Measurements from ENCODE around the gene HOXB13. TPM values are rescaled to one million over a fixed set of nuclear protein-coding genes. Genes with fewer than 3 reads are reported as not detected.

HOXB13 gene
- total and polyA plus RNA-seq, 2 donors (not counting 3 experiments of a cell fraction or from before 2014, with no cell fraction given): not detected

GRCh38 chr17:48746916-48747444, 18.4 kb upstream of the HOXB13 start:
- no peak overlapping the region for H3K9ac ChIP-seq (replicated peaks; ENCODE audit: extremely low read depth, insufficient read depth, low read length)
- no peak overlapping the region for H3K4me2 ChIP-seq (ENCODE audit: insufficient read depth, low read length)
- intact Hi-C loops (cut with micrococcal nuclease) (no loop called here), dilution Hi-C loops (cut with MboI; ENCODE audit: extremely low pct_ligation_motif_present, low sequenced_read_pairs) (no loop called here)
- H3K9me1 ChIP-seq (replicated peaks; ENCODE audit: control insufficient read depth, extremely low read depth, insufficient read depth, low read length): no peaks in the 10 kb centered on the region
- no peaks in the 10 kb centered on the region for H3K9me3 ChIP-seq (replicated peaks; ENCODE audit: control insufficient read depth, insufficient read depth, low read length)
- ChIA-PET CTCF (interaction anchor here (1.2 to 1.5 kb wide), 2 partner anchors 44 to 111 kb away, joined by 3 to 5 read pairs; no protein-coding TSS in a partner anchor), POLR2A (no interaction called here)
- no peaks in the 10 kb centered on the region for H3K36me3 ChIP-seq (ENCODE audit: control insufficient read depth in 2 of 2, extremely low read depth in 1 of 2, insufficient read depth in 2 of 2, low read length in 2 of 2)
- no peak overlapping the region for H2AFZ ChIP-seq (ENCODE audit: low read depth, low read length)
- no peaks in the 10 kb centered on the region for H4K20me1 ChIP-seq (replicated peaks; ENCODE audit: control insufficient read depth, extremely low read depth, insufficient read depth, low read length)
- H3K79me2 ChIP-seq (ENCODE audit: control insufficient read depth, insufficient read depth, low read length): no peaks in the 10 kb centered on the region
- H3K4me1 ChIP-seq (ENCODE audit: control insufficient read depth, extremely low read depth, insufficient read depth, low read length): peaks cover 3% of the 10 kb centered on the region
- TF ChIP-seq POLR2AphosphoS5 (IDR thresholded peaks at IDR 0.05; ENCODE audit: insufficient read depth, low read depth, low read length) (no peak), MYC (IDR thresholded peaks at IDR 0.05; ENCODE audit: low read depth, low read length) (no peak), EZH2 (IDR thresholded peaks at IDR 0.05; ENCODE audit: borderline replicate concordance, low read depth, low read length, severe bottlenecking) (no peak), POLR2A (IDR thresholded peaks at IDR 0.05; ENCODE audit: low read depth, low read length) (no peak), GATA2 (IDR thresholded peaks at IDR 0.05; ENCODE audit: insufficient read depth, insufficient read length, low read depth, low read length) (no peak), CTCF (IDR thresholded peaks at IDR 0.05; ENCODE audit: extremely low read depth in 1 of 2, insufficient read depth in 1 of 2, low read depth in 1 of 2, low read length in 2 of 2) (no peak)
- TF ChIP-seq, protein P1, sequence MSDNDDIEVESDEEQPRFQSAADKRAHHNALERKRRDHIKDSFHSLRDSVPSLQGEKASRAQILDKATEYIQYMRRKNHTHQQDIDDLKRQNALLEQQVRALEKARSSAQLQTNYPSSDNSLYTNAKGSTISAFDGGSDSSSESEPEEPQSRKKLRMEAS (IDR thresholded peaks at IDR 0.05; ENCODE audit: insufficient read depth, insufficient read length): no peak
- H3K27ac ChIP-seq (ENCODE audit: insufficient read depth, low read depth, low read length): no peak overlapping the region
- H3K4me3 ChIP-seq (replicated peaks in 1 of 3; ENCODE audit: insufficient read depth in 1 of 3, low read depth in 1 of 3, low read length in 3 of 3): no peak overlapping the region
- no TSS peak for BruUV-seq (replicated peaks)
- DNase-seq (ENCODE audit: low read depth, low spot score) (no peak), FAIRE-seq (no peak)
- H3K27me3 ChIP-seq (ENCODE audit: control insufficient read depth in 2 of 2, insufficient read depth in 2 of 2, low read length in 2 of 2): peaks cover 86 to 99% of the 10 kb centered on the region in 2 experiments

All from endothelial cell of umbilical vein (primary cell).